ENCODE data around the gene JKAMP. TPM values are rescaled to one million over a fixed set of nuclear protein-coding genes. Genes with fewer than 3 reads are reported as not detected.
"Not testable (repeated sequence)": the region's sequence is repeated elsewhere in the genome, so short reads cannot be mapped to it uniquely, and the experiment has no call there.

Gene JKAMP
- 111 TPM for total RNA-seq
- polyA plus RNA-seq, result 41.3 TPM

DNA sequence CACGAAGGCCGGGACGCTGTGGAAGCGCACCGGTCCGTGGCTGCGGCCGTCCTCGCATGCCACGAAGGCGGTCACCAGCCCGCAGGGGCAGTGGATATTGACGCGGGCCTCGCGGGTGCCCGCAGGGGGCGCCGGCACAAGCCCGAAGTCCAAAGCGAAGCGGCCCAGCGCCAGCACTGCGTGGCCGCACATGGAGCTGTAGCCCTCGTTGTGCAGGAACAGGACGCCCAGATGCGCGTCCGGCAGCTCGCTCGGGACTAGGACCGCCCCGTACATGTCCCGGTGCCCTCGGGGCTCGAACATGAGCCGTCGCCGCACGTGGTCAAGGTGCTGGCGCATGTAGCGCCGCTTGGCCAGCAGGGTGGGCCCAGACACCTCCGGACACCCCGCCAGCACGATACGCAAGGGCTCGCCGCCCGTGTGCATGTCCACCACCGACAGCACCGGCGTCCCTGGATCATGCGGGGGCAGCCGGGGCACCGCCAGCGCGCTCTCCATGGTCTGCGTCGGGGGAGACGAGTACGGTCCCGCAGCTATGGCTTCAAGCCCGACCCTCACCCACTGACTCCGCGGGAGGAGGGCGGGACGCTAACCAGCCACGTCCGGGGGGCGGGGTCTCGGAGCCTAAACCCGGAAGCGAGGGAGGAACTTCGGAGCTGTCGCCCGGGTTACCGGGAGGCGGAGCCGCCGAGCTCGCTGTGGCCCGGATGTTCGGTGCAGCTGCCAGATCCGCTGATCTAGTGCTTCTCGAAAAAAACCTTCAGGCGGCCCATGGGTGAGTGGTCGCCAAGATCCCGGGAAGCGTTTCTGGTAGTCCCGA lies at the start of gene JKAMP, which contains the start of gene L3HYPDH:
TSS of gene JKAMP (plus strand) at position 699 of the 820 bp plus-strand sequence. CDS start at position 772, 73 bp downstream.
TSS of gene L3HYPDH (minus strand) at position 590 of the 820 bp plus-strand sequence. CDS start at position 498, 92 bp downstream.
- Histone ChIP-seq H3K4me1 (ENCODE audit: insufficient read depth) (peaks cover 1% of the 10 kb centered on the region), H3K27ac (ENCODE audit: low read depth) (peak within 1 kb of the TSS; percentile 89), H3K36me3 (ENCODE audit: insufficient read depth) (peaks cover 3% of the 10 kb centered on the region), H3K4me3 (ENCODE audit: low read depth, low read length) (peak within 1 kb of the TSS; percentile 57)
- under 1% methylated on average over 92 of the region's 92 CpGs for WGBS
- DNase-seq (ENCODE audit: extremely low spot score), result peak; percentile 94

- no peak for DNase-seq (ENCODE audit: extremely low spot score)
- Histone ChIP-seq H3K4me3 (ENCODE audit: low read depth, low read length) (no peak overlapping the region), H3K4me1 (ENCODE audit: insufficient read depth) (no peaks in the 10 kb centered on the region), H3K36me3 (ENCODE audit: insufficient read depth) (no peaks in the 10 kb centered on the region), H3K27ac (ENCODE audit: low read depth) (no peak overlapping the region)
- WGBS, result 91% methylated on average over 3 of the region's 3 CpGs
These were observed 49.2 kb upstream of the JKAMP start for GRCh38 chr14:59435101-59435500.

GRCh38 chr14:59435987-59436386 lies 48.3 kb upstream of the JKAMP start:
- H3K36me3 ChIP-seq (ENCODE audit: insufficient read depth), result no peaks in the 10 kb centered on the region
- H3K4me3 ChIP-seq (ENCODE audit: low read depth, low read length), result no peak overlapping the region
- no peak overlapping the region for H3K27ac ChIP-seq (ENCODE audit: low read depth)
- 89% methylated on average over 1 of the region's 1 CpG for WGBS
- no peak for DNase-seq (ENCODE audit: extremely low spot score)
- no peaks in the 10 kb centered on the region for H3K4me1 ChIP-seq (ENCODE audit: insufficient read depth)

DNA sequence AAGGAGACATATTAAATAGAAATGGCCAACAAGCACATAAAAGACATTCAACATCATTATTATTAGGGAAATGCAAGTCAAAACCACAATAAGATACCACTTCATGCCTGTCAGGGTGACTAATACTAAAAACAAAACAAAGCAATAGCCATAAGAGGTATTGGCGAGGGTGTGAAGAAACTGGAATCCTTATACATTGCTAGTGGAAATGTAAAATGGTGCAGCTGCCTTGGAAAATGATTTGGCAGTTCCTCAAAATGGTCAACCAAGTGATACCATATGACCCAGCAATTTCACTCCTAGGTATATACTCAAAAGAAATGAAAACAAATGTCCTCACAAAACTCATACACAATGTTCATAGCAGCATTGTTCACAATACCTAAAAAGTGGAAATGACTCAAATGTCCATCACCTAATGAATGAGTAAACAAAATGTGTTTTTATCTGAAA lies 46.1 kb upstream of the JKAMP start:
- no peak for DNase-seq (ENCODE audit: extremely low spot score)
- H3K27ac ChIP-seq (ENCODE audit: low read depth), result no peak overlapping the region
- no peaks in the 10 kb centered on the region for H3K36me3 ChIP-seq (ENCODE audit: insufficient read depth)
- no peaks in the 10 kb centered on the region for H3K4me1 ChIP-seq (ENCODE audit: insufficient read depth)
- no peak overlapping the region for H3K4me3 ChIP-seq (ENCODE audit: low read depth, low read length)
- 87% methylated on average over 1 of the region's 1 CpG for WGBS

GRCh38 chr14:59439256-59439965 lies 44.9 kb upstream of the JKAMP start:
- Histone ChIP-seq H3K4me1 (ENCODE audit: insufficient read depth) (no peaks in the 10 kb centered on the region), H3K27ac (ENCODE audit: low read depth) (no peak overlapping the region), H3K4me3 (ENCODE audit: low read depth, low read length) (no peak overlapping the region), H3K36me3 (ENCODE audit: insufficient read depth) (no peaks in the 10 kb centered on the region)
- WGBS, result 51% methylated on average over 5 of the region's 5 CpGs
- DNase-seq (ENCODE audit: extremely low spot score), result no peak

DNA sequence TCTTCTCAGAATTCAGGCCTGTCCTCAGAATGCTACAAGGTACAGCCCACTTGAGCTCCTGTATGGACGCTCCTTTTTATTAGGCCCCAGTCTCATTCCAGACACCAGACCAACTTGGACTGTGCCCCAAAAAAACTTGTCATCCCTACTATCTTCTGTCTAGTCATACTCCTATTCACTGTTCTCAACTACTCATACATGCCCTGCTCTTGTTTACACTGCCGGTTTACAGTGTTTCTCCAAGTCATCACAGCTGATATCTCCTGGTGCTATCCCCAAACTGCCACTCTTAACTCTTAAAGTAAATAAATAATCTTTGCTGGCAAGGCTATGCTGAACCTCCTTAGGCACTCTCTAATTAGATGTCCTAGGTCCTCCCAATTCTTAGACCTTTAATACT lies 35.6 kb upstream of the JKAMP start:
- WGBS, result 73% methylated on average over 2 of the region's 2 CpGs
- not testable (repeated sequence) for H3K27ac ChIP-seq (ENCODE audit: low read depth); H3K4me1 ChIP-seq (ENCODE audit: insufficient read depth); H3K4me3 ChIP-seq (ENCODE audit: low read depth, low read length); DNase-seq (ENCODE audit: extremely low spot score); H3K36me3 ChIP-seq (ENCODE audit: insufficient read depth)

DNA sequence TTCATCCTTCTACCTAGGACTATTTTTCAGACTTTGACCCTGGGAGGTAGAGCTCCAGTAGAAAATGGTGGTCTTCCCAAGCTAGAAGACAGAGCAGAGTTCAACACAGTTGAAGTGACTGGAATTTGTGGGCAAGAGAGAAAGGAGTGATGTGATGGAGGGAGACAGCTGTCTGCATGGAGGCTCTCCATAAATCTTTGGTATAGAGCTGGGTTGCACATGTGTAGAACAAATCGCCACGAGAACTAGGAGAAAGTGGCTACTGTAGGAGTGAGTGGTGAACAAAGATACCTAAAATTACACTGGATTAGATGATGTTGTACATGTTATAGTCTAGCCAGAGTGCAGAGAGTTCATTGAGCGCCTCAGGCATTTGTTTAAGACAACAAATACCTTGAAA lies 33.6 kb upstream of the JKAMP start:
- 96% methylated on average over 3 of the region's 3 CpGs for WGBS
- DNase-seq (ENCODE audit: extremely low spot score), result no peak
- Histone ChIP-seq H3K4me3 (ENCODE audit: low read depth, low read length) (no peak overlapping the region), H3K36me3 (ENCODE audit: insufficient read depth) (peaks cover 1% of the 10 kb centered on the region), H3K27ac (ENCODE audit: low read depth) (no peak overlapping the region), H3K4me1 (ENCODE audit: insufficient read depth) (no peaks in the 10 kb centered on the region)

DNA sequence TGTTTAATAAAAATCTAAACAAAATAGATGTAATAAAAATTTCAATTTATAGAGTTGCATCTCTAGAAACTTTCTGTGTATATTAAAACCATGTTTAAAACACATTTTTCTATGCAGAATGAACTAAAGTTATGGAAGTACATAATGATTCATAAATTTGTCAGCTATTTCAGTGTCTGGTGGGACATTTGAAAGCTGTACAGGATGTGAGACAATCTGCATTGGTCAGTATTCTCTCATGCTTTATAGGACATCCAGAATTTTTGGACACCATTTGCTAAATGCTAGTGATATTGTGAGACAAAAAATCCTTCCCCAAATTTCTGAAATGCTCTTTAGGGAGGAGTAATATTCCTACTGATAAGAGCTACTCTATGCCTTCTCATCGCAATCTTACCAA lies 32.5 kb upstream of the JKAMP start:
- Histone ChIP-seq H3K27ac (ENCODE audit: low read depth) (no peak overlapping the region), H3K4me3 (ENCODE audit: low read depth, low read length) (no peak overlapping the region), H3K36me3 (ENCODE audit: insufficient read depth) (peaks cover 1% of the 10 kb centered on the region), H3K4me1 (ENCODE audit: insufficient read depth) (no peaks in the 10 kb centered on the region)
- 94% methylated on average over 1 of the region's 1 CpG for WGBS
- DNase-seq (ENCODE audit: extremely low spot score), result no peak

DNA sequence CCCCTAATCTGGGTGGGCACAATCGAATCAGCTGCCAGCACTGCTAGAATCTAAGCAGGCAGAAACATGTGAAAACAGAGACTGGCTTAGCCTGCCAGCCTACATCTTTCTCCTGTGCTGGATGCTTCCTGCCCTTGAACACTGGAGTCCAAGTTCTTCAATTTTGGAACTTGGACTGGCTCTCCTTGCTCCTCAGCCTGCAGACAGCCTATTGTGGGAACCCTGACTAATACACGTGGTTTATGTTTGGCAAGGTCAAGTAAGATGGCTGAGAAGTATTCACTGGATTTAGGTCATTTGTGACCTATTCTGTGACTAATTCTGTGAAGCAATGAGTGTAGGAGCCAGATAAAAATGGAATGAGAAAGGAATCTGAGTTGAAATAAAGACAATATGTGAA lies 30.2 kb upstream of the JKAMP start:
- WGBS, result 43% methylated on average over 2 of the region's 2 CpGs
- Histone ChIP-seq H3K4me3 (ENCODE audit: low read depth, low read length) (no peak overlapping the region), H3K36me3 (ENCODE audit: insufficient read depth) (peaks cover 1% of the 10 kb centered on the region), H3K4me1 (ENCODE audit: insufficient read depth) (no peaks in the 10 kb centered on the region), H3K27ac (ENCODE audit: low read depth) (no peak overlapping the region)
- DNase-seq (ENCODE audit: extremely low spot score), result no peak

GRCh38 chr14:59455411-59455810 lies 28.9 kb upstream of the JKAMP start:
- 98% methylated on average over 1 of the region's 1 CpG for WGBS
- DNase-seq (ENCODE audit: extremely low spot score), result no peak
- H3K4me3 ChIP-seq (ENCODE audit: low read depth, low read length), result no peak overlapping the region
- no peak overlapping the region for H3K27ac ChIP-seq (ENCODE audit: low read depth)
- no peaks in the 10 kb centered on the region for H3K4me1 ChIP-seq (ENCODE audit: insufficient read depth)
- H3K36me3 ChIP-seq (ENCODE audit: insufficient read depth), result no peaks in the 10 kb centered on the region

- Histone ChIP-seq H3K4me3 (ENCODE audit: low read depth, low read length) (no peak overlapping the region), H3K36me3 (ENCODE audit: insufficient read depth) (no peaks in the 10 kb centered on the region), H3K4me1 (ENCODE audit: insufficient read depth) (no peaks in the 10 kb centered on the region), H3K27ac (ENCODE audit: low read depth) (no peak overlapping the region)
- DNase-seq (ENCODE audit: extremely low spot score), result no peak
- WGBS, result 96% methylated on average over 2 of the region's 2 CpGs
These were observed 25.8 kb upstream of the JKAMP start for GRCh38 chr14:59458486-59458885.

- WGBS, result 95% methylated on average over 1 of the region's 1 CpG
- Histone ChIP-seq H3K4me1 (ENCODE audit: insufficient read depth) (no peaks in the 10 kb centered on the region), H3K27ac (ENCODE audit: low read depth) (no peak overlapping the region), H3K4me3 (ENCODE audit: low read depth, low read length) (no peak overlapping the region), H3K36me3 (ENCODE audit: insufficient read depth) (no peaks in the 10 kb centered on the region)
- DNase-seq (ENCODE audit: extremely low spot score), result no peak
These were observed 23.9 kb upstream of the JKAMP start for GRCh38 chr14:59460378-59460777.

DNA sequence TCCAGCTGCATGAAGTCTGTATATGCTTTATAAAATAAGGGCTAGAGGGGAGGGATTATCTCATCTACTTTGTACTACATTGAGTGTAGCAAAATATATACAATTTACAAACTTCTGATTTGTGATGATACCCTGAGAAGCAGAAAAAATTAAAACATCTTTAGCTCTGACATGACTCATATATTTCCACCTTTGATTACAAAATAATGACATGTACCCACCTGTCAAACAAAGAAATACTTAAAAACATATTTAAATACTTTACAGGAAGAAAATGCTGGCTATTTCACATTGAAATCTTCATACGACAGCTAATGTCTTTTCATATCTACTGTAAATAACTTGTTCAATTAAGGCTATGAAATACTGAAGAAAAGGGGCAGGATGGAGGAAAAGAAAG lies 22.4 kb upstream of the JKAMP start:
- Histone ChIP-seq H3K4me1 (ENCODE audit: insufficient read depth) (no peaks in the 10 kb centered on the region), H3K4me3 (ENCODE audit: low read depth, low read length) (no peak overlapping the region), H3K27ac (ENCODE audit: low read depth) (no peak overlapping the region), H3K36me3 (ENCODE audit: insufficient read depth) (no peaks in the 10 kb centered on the region)
- DNase-seq (ENCODE audit: extremely low spot score), result no peak
- 94% methylated on average over 1 of the region's 1 CpG for WGBS
